CD14-positive monocyte (primary cell): ENCODE measurements around the gene SPATA20. TPM values are rescaled to one million over a fixed set of nuclear protein-coding genes. Genes with fewer than 3 reads are reported as not detected.

Experiments
- DNase-seq, 3 donors: peaks; one replicate each; pipeline ENCODE4 v3.0.0-alpha.2; 2011 to 2022
- H2AFZ ChIP-seq: 2 replicates; pipeline ENCODE4 v1.6.0; 2012; ENCODE audit warnings: mild to moderate bottlenecking, low read depth, low read length, inconsistent platforms; ENCODE audit not compliant: insufficient read depth, poor library complexity, severe bottlenecking
- H3K27ac ChIP-seq, 2 donors: 1 replicate in 1 of 2; 2 replicates in 1 of 2; pipeline ENCODE4 v1.5.1; 2012 to 2013; ENCODE audit warnings: low read length in 2 of 2, control low read depth in 1 of 2, inconsistent platforms in 1 of 2, low read depth in 1 of 2, mild to moderate bottlenecking in 1 of 2
- H3K27me3 ChIP-seq, 2 donors: one replicate each; pipeline versions ENCODE4 v1.6.0 to v1.6.1; 2011 to 2013; ENCODE audit warnings: low read length in 2 of 2; ENCODE audit not compliant: control insufficient read depth in 2 of 2, insufficient read depth in 2 of 2
- H3K36me3 ChIP-seq, 2 donors: replicated peaks in 1 of 2; 1 replicate in 1 of 2; 2 replicates in 1 of 2; pipeline versions ENCODE4 v1.5.1 to v1.6.1; 2012 to 2013; ENCODE audit warnings: low read length in 2 of 2, control low read depth in 1 of 2, inconsistent platforms in 1 of 2, mild to moderate bottlenecking in 1 of 2; ENCODE audit not compliant: insufficient read depth in 2 of 2, control insufficient read depth in 1 of 2
- H3K4me1 ChIP-seq, 2 donors: 1 replicate in 1 of 2; 2 replicates in 1 of 2; pipeline versions ENCODE4 v1.5.1 to v1.6.1; 2012 to 2013; ENCODE audit warnings: low read length in 2 of 2, control low read depth in 1 of 2, inconsistent platforms in 1 of 2, mild to moderate bottlenecking in 1 of 2, moderate library complexity in 1 of 2; ENCODE audit not compliant: insufficient read depth in 2 of 2, control insufficient read depth in 1 of 2
- H3K4me2 ChIP-seq: replicated peaks from 2 replicates; pipeline ENCODE3; 2012; ENCODE audit warnings: low read length, moderate library complexity, mild to moderate bottlenecking; ENCODE audit not compliant: poor library complexity, severe bottlenecking; ENCODE audit errors: extremely low read depth
- H3K4me3 ChIP-seq, 3 experiments: fragments of 200-600 bp in 1 of 3; sonication (generic) in 1 of 3; replicated peaks in 1 of 3; 1 replicate in 2 of 3; 2 replicates in 1 of 3; pipeline ENCODE4 v1.5.1; 2011 to 2013; ENCODE audit warnings: low read length in 3 of 3, mild to moderate bottlenecking in 3 of 3, control low read depth in 2 of 3, low read depth in 2 of 3, inconsistent platforms in 1 of 3, moderate library complexity in 1 of 3
- H3K79me2 ChIP-seq: 2 replicates; pipeline ENCODE4 v1.6.0; 2012; ENCODE audit warnings: mild to moderate bottlenecking, control low read depth, inconsistent platforms, low read length, moderate library complexity; ENCODE audit not compliant: insufficient read depth
- H3K9ac ChIP-seq: 2 replicates; pipeline ENCODE4 v1.6.0; 2017; ENCODE audit warnings: low read length, mild to moderate bottlenecking; ENCODE audit not compliant: insufficient read depth, poor library complexity, severe bottlenecking
- H3K9me3 ChIP-seq, 2 donors: replicated peaks in 1 of 2; 1 replicate in 1 of 2; 2 replicates in 1 of 2; pipeline versions ENCODE4 v1.5.1 to v1.6.1; 2012 to 2013; ENCODE audit warnings: low read length in 2 of 2, control low read depth in 1 of 2; ENCODE audit not compliant: control insufficient read depth in 1 of 2, insufficient read depth in 1 of 2
- H4K20me1 ChIP-seq: 2 replicates; pipeline ENCODE4 v1.6.0; 2012; ENCODE audit warnings: mild to moderate bottlenecking, low read length, control low read depth, moderate library complexity; ENCODE audit not compliant: insufficient read depth
- H3K27ac Mint-ChIP-seq, 7 donors: one replicate each; pipeline ENCODE4 v1.8.0; 2020; ENCODE audit warnings: mild to moderate bottlenecking in 7 of 7, mixed read lengths in 7 of 7, moderate library complexity in 6 of 7, inconsistent platforms in 2 of 7
- H3K27me3 Mint-ChIP-seq, 3 donors: one replicate each; pipeline ENCODE4 v1.8.0; 2021 to 2022; ENCODE audit warnings: low read depth in 3 of 3, mild to moderate bottlenecking in 3 of 3, mixed read lengths in 3 of 3, moderate library complexity in 3 of 3, inconsistent platforms in 1 of 3
- H3K36me3 Mint-ChIP-seq, 2 donors: one replicate each; pipeline ENCODE4 v1.8.0; 2020; ENCODE audit warnings: mixed read lengths in 2 of 2, inconsistent platforms in 1 of 2, mild to moderate bottlenecking in 1 of 2
- H3K4me1 Mint-ChIP-seq: one replicate; pipeline ENCODE4 v1.8.0; 2020; ENCODE audit warnings: mild to moderate bottlenecking, mixed read lengths
- H3K4me3 Mint-ChIP-seq, 2 donors: one replicate each; pipeline ENCODE4 v1.8.0; 2020; ENCODE audit warnings: mild to moderate bottlenecking in 2 of 2, mixed read lengths in 2 of 2, moderate library complexity in 1 of 2
- H3K9me3 Mint-ChIP-seq, 7 donors: one replicate each; pipeline ENCODE4 v1.8.0; 2020 to 2022; ENCODE audit warnings: mixed read lengths in 7 of 7, mild to moderate bottlenecking in 6 of 7, moderate library complexity in 6 of 7, inconsistent platforms in 2 of 7
- CTCF ChIP-seq: fragments of 200-600 bp; IDR thresholded peaks from one replicate; pipeline ENCODE4 v1.8.0; 2022; ENCODE audit warnings: antibody characterized with exemption, mild to moderate bottlenecking
- WGBS: methylation state at CpG from one replicate; pipeline ENCODE4 v1.1.5; 2013; ENCODE audit warnings: missing lambda C conversion rate; ENCODE audit not compliant: insufficient coverage; 5-methylcytosine and 5-hydroxymethylcytosine counted together
- intact Hi-C, 2 donors: fragments of 100-400 bp; cut with micrococcal nuclease; formaldehyde crosslinking; loops; one replicate each; pipeline versions ENCODE4 v1.15.0 to v1.15.1; 2023
- polyA plus RNA-seq, 3 donors: library from polyadenylated mRNA; depleted of rRNA in 1 of 3; unstranded in 2 of 3; stranded (reverse) in 1 of 3; fragments of 300-500 nt in 2 of 3; fragments of >200 nt in 1 of 3; fragmentation: Illumina TruSeq in 2 of 3; gene quantifications; 1 replicate in 2 of 3; 2 replicates in 1 of 3; pipeline ENCODE4 v1.2.3, GENCODE V29; 2012 to 2021

The SPATA20 gene
- polyA plus RNA-seq, 3 donors: 9.3 to 37.8 (median 12.2) TPM

- no peak overlapping the region for H3K27ac Mint-ChIP-seq
- peaks cover 0 to 4% of the 10 kb centered on the region in 2 donors for H3K36me3 Mint-ChIP-seq
- no peaks in the 10 kb centered on the region for H3K79me2 ChIP-seq
- no peak for DNase-seq
- H3K4me1 Mint-ChIP-seq: peaks cover 28% of the 10 kb centered on the region
- H3K4me3 Mint-ChIP-seq: no peak overlapping the region
- no peak overlapping the region for H3K4me3 ChIP-seq
- H3K36me3 ChIP-seq: no peaks in the 10 kb centered on the region
- no peak overlapping the region for H3K27ac ChIP-seq
- H3K4me2 ChIP-seq: no peak overlapping the region
- H3K9me3 ChIP-seq: no peaks in the 10 kb centered on the region
- TF ChIP-seq CTCF: no peak
- intact Hi-C loops: no loop called here
- H3K4me1 ChIP-seq: peaks cover 18 to 31% of the 10 kb centered on the region in 2 donors
- H3K27me3 Mint-ChIP-seq: peaks cover 15 to 30% (median 25%) of the 10 kb centered on the region in 3 donors
- H2AFZ ChIP-seq: no peak overlapping the region
- 0% methylated on average over 2 of the region's 4 CpGs for WGBS
- H4K20me1 ChIP-seq: no peaks in the 10 kb centered on the region
- H3K9ac ChIP-seq: no peak overlapping the region
- peaks cover 9 to 14% of the 10 kb centered on the region in 2 donors for H3K27me3 ChIP-seq
- H3K9me3 Mint-ChIP-seq: peaks cover 0 to 2% (median 0%) of the 10 kb centered on the region in 7 donors
Observed at GRCh38 chr17:50527949-50528474, 19.0 kb upstream of the SPATA20 start.

DNA sequence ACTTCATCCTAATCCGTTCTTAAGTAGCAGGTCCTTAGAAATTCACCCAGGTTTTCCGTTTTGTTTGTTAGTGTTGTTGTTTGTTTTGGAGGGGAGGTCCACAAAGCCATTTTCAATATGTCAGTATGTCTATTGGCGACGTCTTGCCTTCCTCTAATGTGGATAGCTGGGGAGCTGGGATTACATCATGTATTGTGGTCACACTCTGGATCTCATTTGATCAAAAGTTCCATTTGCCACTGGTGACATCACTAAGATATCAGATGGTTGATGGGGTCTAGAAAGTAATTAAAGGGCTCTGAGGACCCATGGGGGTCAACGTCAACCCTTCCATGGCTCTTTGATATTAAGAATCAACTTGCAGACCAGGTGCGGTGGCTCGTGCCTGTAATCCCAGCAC is 17.1 kb upstream of the SPATA20 start:
- H3K4me3 Mint-ChIP-seq: no peak overlapping the region
- H3K27me3 ChIP-seq: peaks cover 19 to 32% of the 10 kb centered on the region in 2 donors
- H3K9me3 ChIP-seq: no peaks in the 10 kb centered on the region
- 90% methylated on average over 6 of the region's 7 CpGs for WGBS
- H3K9me3 Mint-ChIP-seq: peaks cover 0 to 6% (median 2%) of the 10 kb centered on the region in 7 donors
- no peak overlapping the region for H2AFZ ChIP-seq
- peaks cover 25 to 41% of the 10 kb centered on the region in 2 donors for H3K4me1 ChIP-seq
- H3K27ac ChIP-seq: no peak overlapping the region
- H3K27ac Mint-ChIP-seq: no peak overlapping the region
- peaks cover 0 to 7% of the 10 kb centered on the region in 2 donors for H3K36me3 Mint-ChIP-seq
- no peak overlapping the region for H3K4me3 ChIP-seq
- no peak for DNase-seq
- H3K4me2 ChIP-seq: no peak overlapping the region
- H3K9ac ChIP-seq: no peak overlapping the region
- H4K20me1 ChIP-seq: no peaks in the 10 kb centered on the region
- no peaks in the 10 kb centered on the region for H3K36me3 ChIP-seq
- peaks cover 33 to 46% (median 43%) of the 10 kb centered on the region in 3 donors for H3K27me3 Mint-ChIP-seq
- H3K79me2 ChIP-seq: no peaks in the 10 kb centered on the region
- intact Hi-C loops: no loop called here
- TF ChIP-seq CTCF: no peak
- peaks cover 40% of the 10 kb centered on the region for H3K4me1 Mint-ChIP-seq
